NK-92 treated with Interleukin-12 subunit alpha and Interleukin-12 subunit beta, amount 100 ng/mL, for 24 hours (cell line): ENCODE measurements around the gene PDE8B.
"Not testable (repeated sequence)": the region's sequence is repeated elsewhere in the genome, so short reads cannot be mapped to it uniquely, and the experiment has no call there.

Experiments
- DNase-seq: peaks from one replicate; lab custom pipeline; 2025; lab: John Stamatoyannopoulos, UW

The PDE8B gene

GRCh38 chr5:77437194-77437593 lies 226.7 kb downstream of the PDE8B start:
- DNase-seq, result no peak

GRCh38 chr5:77438071-77438470 lies 227.6 kb downstream of the PDE8B start:
- no peak for DNase-seq

GRCh38 chr5:77443670-77444069 lies 233.2 kb downstream of the PDE8B start:
- no peak for DNase-seq

GRCh38 chr5:77444356-77444755 lies 233.9 kb downstream of the PDE8B start:
- DNase-seq, result no peak

- DNase-seq, result no peak
These were observed 238.4 kb downstream of the PDE8B start for GRCh38 chr5:77448831-77449230.

GRCh38 chr5:77449277-77449676 lies 238.8 kb downstream of the PDE8B start:
- DNase-seq, result no peak

GRCh38 chr5:77449981-77450380 lies 239.5 kb downstream of the PDE8B start:
- no peak for DNase-seq

GRCh38 chr5:77452351-77452750 lies 241.9 kb downstream of the PDE8B start:
- DNase-seq, result no peak

GRCh38 chr5:77454123-77454522 lies 243.6 kb downstream of the PDE8B start:
- no peak for DNase-seq

GRCh38 chr5:77461287-77461686 lies 250.8 kb downstream of the PDE8B start:
- DNase-seq, result no peak

GRCh38 chr5:77463905-77464304 lies 253.4 kb downstream of the PDE8B start:
- no peak for DNase-seq

- DNase-seq, result not testable (repeated sequence)
These were observed 258.4 kb downstream of the PDE8B start for GRCh38 chr5:77468875-77469274.

GRCh38 chr5:77475041-77475440 lies 264.6 kb downstream of the PDE8B start:
- DNase-seq, result not testable (repeated sequence)
